ENCODE data around the gene MBNL1.

The MBNL1 gene

GRCh38 chr3:152374262-152374990, 105.7 kb downstream of the MBNL1 start:
- H3K27ac ChIP-seq = no peak overlapping the region
- no peak for TF ChIP-seq CTCF (conservative IDR thresholded peaks at IDR 0.05)

- no peak for TF ChIP-seq CTCF (conservative IDR thresholded peaks at IDR 0.05)
- H3K27ac ChIP-seq = no peak overlapping the region
These were observed 106.8 kb downstream of the MBNL1 start for GRCh38 chr3:152375546-152375945.

DNA sequence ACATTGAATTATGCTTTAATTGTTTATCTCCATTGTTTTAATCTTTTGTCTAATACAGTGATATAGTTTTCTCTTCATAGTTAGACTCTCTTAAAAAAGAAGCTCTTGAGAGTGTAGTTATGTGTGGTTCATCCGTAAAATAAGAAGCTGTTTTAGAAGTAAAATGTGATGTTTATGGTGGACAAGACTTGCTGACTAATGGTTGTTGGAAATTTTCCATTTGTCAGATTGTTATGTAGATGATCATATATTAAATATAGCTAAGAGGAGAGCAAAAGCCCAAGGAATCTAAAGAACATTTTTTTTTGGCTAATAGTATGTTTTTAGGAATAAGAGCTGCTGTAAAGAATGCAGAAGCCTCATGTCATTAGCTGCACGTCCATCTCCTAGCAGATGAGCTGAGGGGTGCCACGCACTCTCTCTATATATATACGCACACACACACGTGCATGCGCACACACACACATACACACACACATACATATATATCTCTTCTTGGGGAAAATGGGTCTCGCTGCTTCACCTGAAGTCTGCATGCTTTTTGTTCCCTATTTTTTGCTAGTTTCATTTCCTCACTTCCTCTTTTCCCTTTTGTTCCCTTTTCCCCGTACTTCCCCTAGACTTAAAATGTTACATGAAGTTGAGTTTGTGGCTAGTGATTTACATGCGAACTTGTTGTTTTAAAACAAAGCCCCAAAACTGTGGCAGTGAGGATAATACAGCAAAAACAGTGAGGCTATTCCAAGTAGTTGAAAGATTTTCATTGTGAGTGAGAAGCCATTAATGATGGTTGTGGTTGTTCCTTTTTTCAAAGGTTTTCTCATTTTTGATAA, 107.8 kb downstream of the MBNL1 start:
- TF ChIP-seq CTCF (conservative IDR thresholded peaks at IDR 0.05) = no peak
- no peak overlapping the region for H3K27ac ChIP-seq

DNA sequence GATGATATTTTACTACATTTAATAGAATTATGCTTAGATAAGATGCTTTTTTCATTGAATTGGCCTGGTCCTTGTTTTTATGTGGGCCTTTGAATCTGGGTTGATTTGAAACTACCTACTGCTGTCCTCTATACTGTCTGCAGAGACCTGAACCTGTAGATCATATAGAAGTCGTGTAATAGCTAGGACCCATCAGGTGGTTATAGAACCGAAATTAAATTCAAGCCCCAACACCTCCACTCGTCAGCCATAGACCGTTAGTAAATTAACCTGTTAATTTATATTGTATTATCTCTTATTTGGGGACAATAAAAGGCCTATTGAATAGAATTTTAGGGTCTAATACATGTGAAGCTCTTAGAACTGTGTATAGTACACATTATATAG, 108.4 kb downstream of the MBNL1 start:
- no peak overlapping the region for H3K27ac ChIP-seq
- no peak for TF ChIP-seq CTCF (conservative IDR thresholded peaks at IDR 0.05)

- TF ChIP-seq CTCF (conservative IDR thresholded peaks at IDR 0.05) = no peak
- H3K27ac ChIP-seq = no peak overlapping the region
These were observed 110.8 kb downstream of the MBNL1 start for GRCh38 chr3:152379415-152380042.

- H3K27ac ChIP-seq = no peak overlapping the region
- TF ChIP-seq CTCF (conservative IDR thresholded peaks at IDR 0.05) = no peak
These were observed 111.3 kb downstream of the MBNL1 start for GRCh38 chr3:152380043-152380442.

GRCh38 chr3:152381881-152382295, 113.2 kb downstream of the MBNL1 start:
- no peak for TF ChIP-seq CTCF (conservative IDR thresholded peaks at IDR 0.05)

More at GRCh38 chr3:152381881-152382295, 113.2 kb downstream of the MBNL1 start:
- no peak overlapping the region for H3K27ac ChIP-seq
